ENCODE results near the gene PCGF6. TPM values are rescaled to one million over a fixed set of nuclear protein-coding genes. Genes with fewer than 3 reads are reported as not detected.
"Not testable (repeated sequence)": the region's sequence is repeated elsewhere in the genome, so short reads cannot be mapped to it uniquely, and the experiment has no call there.

PCGF6 gene
- 16.6 and 17.5 TPM in 2 replicates for total RNA-seq (2014; rRNA removed; shearing (Covaris generic))
- 15.6 and 17.4 TPM in 2 replicates for polyA plus RNA-seq (2015; cell fraction: cytosol; rRNA removed)
- 8.7 and 11.9 TPM in 2 replicates for polyA plus RNA-seq (2015; cell fraction: nucleus; rRNA removed)

- peak; percentile 81 for DNase-seq (ENCODE audit: low read depth)
Observed at GRCh38 chr10:103350517-103351260, at the start of gene PCGF6. TSS of gene PCGF6 (minus strand) at chr10:103351140. CDS start at chr10:103351066, 74 bp downstream.

- no peak for DNase-seq (ENCODE audit: low read depth)
Observed at GRCh38 chr10:103397191-103397825, 46.4 kb upstream of the PCGF6 start.

GRCh38 chr10:103396789-103397087 lies 45.8 kb upstream of the PCGF6 start:
- DNase-seq (ENCODE audit: low read depth) = no peak

GRCh38 chr10:103396067-103396788 lies 45.3 kb upstream of the PCGF6 start, which contains the start of the genes ATP5MK and PDCD11:
TSS of gene ATP5MK (minus strand) at chr10:103396475. CDS start at chr10:103392457, 4,018 bp downstream.
TSS of gene PDCD11 (plus strand) at chr10:103396626. CDS start at chr10:103398427, 1,801 bp downstream.
- peak; percentile 99 for DNase-seq (ENCODE audit: low read depth)

- DNase-seq (ENCODE audit: low read depth) = no peak
Observed at GRCh38 chr10:103395754-103396066, 44.8 kb upstream of the PCGF6 start.

GRCh38 chr10:103394180-103394579 lies 43.2 kb upstream of the PCGF6 start:
- no peak for DNase-seq (ENCODE audit: low read depth)

- no peak for DNase-seq (ENCODE audit: low read depth)
Observed at GRCh38 chr10:103382769-103383168, 31.8 kb upstream of the PCGF6 start.

- no peak for DNase-seq (ENCODE audit: low read depth)
Observed at GRCh38 chr10:103374263-103374662, 23.3 kb upstream of the PCGF6 start.

- no peak for DNase-seq (ENCODE audit: low read depth)
Observed at GRCh38 chr10:103373544-103373943, 22.6 kb upstream of the PCGF6 start.

- peak; percentile 93 for DNase-seq (ENCODE audit: low read depth)
Observed at GRCh38 chr10:103367782-103368518, 17.0 kb upstream of the PCGF6 start, which contains the start of gene TAF5. TSS of gene TAF5 (plus strand) at chr10:103367976. CDS start at chr10:103367990, 14 bp downstream.

GRCh38 chr10:103367379-103367781 lies 16.4 kb upstream of the PCGF6 start:
- DNase-seq (ENCODE audit: low read depth) = peak; percentile 13

GRCh38 chr10:103360791-103361190 lies 9.9 kb upstream of the PCGF6 start:
- DNase-seq (ENCODE audit: low read depth) = peak; percentile 90

- not testable (repeated sequence) for DNase-seq (ENCODE audit: low read depth)
Observed at GRCh38 chr10:103359493-103359892, 8.6 kb upstream of the PCGF6 start.

- no peak for DNase-seq (ENCODE audit: low read depth)
Observed at GRCh38 chr10:103355906-103356599, 5.1 kb upstream of the PCGF6 start.

GRCh38 chr10:103354567-103354966 lies 3.6 kb upstream of the PCGF6 start:
- DNase-seq (ENCODE audit: low read depth) = not testable (repeated sequence)

GRCh38 chr10:103353281-103353680 lies 2.3 kb upstream of the PCGF6 start:
- no peak for DNase-seq (ENCODE audit: low read depth)

- DNase-seq (ENCODE audit: low read depth) = no peak
Observed at GRCh38 chr10:103350175-103350516, 794 bp downstream of the PCGF6 start.

- no peak for DNase-seq (ENCODE audit: low read depth)
Observed at GRCh38 chr10:103336370-103336769, 14.6 kb downstream of the PCGF6 start.

GRCh38 chr10:103334567-103334966 lies 16.4 kb downstream of the PCGF6 start:
- no peak for DNase-seq (ENCODE audit: low read depth)

GRCh38 chr10:103333934-103334520 lies 16.9 kb downstream of the PCGF6 start:
- DNase-seq (ENCODE audit: low read depth) = no peak
